ACHN (cell line): ENCODE results near the gene PTPRS.
"Not testable (repeated sequence)": the region's sequence is repeated elsewhere in the genome, so short reads cannot be mapped to it uniquely, and the experiment has no call there.

Source experiments
- DNase-seq: peaks from one replicate; pipeline ENCODE4 v3.0.0-alpha.2; 2015
- in situ Hi-C: cut with HindIII; loops from 2 replicates; pipeline ENCODE4 v1.10.0; 2017; ENCODE audit warnings: low sequenced_read_pairs, low pct_ligation_motif_present, low pct_unique_long_range_greater_than_20kb

Gene PTPRS

DNA sequence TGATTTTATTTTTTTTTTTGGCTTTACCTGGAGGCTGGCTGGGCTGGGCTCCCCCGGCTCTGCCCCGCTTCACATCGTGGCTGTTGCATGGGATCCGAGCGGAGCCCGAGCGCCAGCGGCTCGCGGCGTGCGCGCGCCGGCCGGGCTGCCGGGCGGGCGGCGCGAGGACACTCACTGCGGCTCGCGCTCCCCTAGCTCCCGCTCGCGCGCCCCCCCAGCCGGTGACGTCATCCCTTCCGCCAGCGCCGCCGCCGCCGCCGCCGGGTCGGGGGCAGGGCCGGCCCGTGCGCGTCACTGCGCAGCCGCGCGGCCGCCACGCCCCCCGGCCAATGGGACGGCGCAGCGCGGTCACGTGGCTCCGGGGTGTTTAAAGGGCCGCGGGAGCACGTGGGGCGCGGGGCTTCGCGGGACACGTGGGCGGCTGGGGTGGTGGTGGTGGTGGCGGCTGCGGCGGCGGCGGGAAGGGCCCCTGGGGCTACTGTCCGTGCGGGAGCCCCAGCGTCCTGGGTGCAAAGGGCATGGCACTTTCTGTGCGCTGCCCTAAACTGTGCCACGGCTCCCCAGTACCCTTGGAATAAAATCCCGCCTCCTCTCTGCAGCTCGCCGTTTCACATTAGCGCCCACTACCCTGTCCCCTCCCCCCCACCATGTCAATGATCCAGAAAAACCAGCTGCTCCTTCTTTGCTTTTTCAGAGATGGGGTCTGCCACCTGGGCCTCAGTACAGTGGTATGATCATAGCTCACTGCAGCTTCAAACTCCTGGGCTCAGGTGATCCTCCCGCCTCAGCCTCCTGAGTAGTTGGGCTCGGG, at the start of gene PTPRS:
Gene PTPRS, minus strand, starts transcription at position 176 of the 811 bp plus-strand sequence. CDS start 54,672 bp downstream, outside the sequence.
- in situ Hi-C loops, result no loop called here
- DNase-seq, result peak; percentile 81

DNA sequence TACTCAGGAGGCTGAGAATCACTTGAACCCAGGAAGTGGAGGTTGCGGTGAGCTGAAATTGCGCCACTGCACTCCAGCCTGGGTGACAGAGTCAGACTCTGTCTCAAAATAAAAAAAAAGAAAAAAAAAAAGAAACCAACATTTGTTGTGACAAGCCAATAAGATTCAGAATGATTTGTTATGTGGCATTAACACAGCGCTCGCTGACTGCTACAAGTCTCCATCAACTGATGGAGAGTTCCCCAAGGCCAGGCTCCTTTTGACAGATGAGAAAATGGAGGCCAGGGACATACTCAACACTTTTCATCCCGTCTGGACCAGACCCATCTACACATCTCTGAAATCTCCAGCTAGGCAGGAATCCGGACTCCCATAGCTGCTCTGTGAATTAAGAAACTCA, 48.7 kb upstream of the PTPRS start:
- in situ Hi-C loops, result no loop called here
- no peak for DNase-seq

DNA sequence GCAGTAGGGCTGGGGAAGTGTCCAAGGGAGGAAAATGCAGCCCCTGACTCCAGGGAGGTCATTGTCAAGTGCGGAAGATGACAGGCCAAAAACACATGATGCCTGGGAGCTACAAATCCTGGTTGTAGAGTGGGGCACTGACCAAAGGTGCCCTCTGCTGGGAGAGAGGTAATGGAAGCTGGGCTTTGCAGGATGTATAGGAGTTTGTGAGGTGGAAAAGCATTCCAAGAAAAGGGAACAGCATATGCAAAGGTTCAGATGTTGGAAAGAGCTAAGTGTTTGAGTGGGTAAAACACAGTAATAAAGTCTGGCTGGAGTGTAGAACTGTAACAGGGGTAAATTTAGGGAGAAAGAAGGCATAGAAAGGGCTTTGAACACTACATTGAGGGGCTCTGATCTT, 46.9 kb upstream of the PTPRS start:
- DNase-seq, result no peak
- in situ Hi-C loops, result no loop called here

DNA sequence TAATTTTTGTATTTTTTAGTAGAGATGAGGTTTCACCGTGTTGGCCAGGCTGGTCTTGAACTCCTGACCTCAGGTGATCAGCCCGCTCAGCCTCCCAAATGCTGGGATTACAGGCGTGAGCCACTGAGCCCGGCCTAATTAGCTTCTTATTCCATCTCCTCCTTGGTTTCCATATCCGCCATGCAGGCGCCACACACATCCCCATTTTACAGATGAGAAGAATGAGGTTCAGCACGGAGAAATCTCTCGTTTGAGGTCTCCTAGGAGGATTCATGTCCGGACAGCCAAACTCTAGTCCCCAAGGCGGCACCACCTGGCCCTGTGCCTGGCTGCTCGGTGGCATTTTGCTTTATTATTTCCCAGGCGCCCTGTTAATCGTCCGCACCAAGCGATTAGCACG, 46.2 kb upstream of the PTPRS start:
- in situ Hi-C loops, result no loop called here
- no peak for DNase-seq

DNA sequence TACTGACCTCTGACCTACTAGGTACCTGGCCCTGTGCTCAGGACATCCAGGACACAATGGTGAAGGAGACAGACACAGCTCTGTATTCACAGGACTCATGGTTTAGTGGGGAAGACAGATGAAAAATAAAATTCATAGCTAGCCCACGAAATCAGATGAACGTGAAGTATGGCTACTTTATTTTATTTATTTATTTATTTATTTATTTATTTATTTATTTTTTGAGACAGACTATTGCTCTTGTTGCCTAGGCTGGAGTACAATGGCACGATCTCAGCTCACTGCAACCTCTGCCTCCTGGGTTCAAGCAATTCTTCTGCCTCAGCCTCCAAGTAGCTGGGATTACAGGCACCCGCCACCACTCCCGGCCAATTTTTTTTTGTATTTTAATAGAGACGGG, 40.6 kb upstream of the PTPRS start:
- DNase-seq, in situ Hi-C loops: not testable (repeated sequence)

DNA sequence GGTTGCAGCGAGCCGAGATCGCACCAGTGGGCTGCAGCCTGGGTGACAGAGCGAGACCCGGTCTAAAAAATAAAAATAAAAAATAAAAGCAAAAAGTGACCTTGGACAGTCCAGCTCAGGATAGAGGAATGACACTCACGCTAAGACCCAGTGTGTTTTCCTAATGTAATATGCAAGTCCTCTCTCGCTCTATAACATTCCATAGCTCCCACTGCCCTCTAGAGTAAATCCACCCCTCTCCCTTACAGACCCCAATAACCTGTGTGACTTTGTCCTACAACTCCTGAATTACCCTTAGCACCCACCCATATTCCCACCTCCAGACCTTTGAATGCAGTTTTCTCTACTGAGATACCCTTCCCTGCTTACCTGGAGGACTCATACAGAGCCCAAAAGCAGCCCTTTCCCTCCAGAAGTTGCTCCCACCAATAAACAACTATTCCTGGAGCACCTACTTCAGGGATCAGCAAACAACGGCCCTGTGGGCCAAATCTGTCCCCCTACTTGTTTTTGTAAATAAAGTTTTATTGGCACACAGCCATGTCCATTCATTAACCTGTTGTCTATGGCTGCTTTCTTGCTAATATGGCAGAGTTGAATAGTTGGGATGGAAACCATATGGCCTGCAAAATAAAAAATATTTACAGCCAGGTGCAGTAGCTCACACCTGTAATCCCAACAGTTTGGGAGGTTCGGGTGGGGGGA, 39.8 kb upstream of the PTPRS start:
- DNase-seq, result no peak
- in situ Hi-C loops, result no loop called here

DNA sequence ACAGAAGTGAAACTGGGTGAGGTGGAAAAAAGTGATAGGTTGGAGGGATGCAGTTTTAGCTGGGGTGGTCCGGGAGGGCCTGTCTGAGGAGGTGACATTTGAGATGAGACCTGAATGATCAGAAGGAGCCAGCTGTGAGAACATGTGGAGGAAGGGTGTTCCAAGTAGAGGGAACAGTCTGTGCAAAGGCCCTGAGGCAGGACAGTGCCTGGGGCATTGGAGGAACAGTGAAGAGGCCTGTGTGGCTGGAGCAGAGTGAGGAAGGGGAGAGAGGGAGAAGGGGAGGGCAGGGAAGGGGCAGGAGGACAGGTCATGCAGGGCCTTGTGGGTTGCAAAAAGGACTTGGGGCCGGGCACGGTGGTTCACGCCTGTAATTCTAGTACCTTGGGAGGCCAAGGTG, 36.3 kb upstream of the PTPRS start:
- no peak for DNase-seq
- in situ Hi-C loops, result no loop called here

DNA sequence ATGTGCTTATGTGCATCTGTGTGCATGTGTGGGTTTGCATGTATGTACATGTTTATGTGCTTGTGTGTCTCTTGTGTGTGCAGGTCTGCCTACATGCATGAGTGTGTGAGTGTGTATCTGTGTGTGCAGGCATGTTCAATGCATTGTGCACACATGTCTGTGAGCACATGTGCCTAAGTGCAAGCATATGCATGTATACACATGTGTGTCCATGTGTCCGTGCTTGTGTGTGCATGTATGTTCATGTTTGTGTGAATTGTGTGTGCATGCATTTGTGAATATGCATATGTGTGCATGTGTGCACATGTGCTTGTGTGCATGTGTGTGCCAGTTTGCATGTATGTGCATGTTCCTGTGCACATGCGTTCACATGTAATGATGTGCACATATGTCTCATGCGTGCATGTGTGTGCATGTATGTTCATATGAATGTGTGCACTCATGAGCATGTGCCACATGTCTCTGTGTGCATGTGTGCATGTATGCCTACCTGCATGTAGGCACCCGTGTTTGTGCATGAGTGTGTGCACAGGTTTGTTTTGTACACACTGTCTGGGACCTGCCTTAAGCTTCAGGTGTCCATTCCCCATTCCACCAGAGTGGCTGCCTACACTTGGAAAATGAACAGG, 32.1 kb upstream of the PTPRS start:
- in situ Hi-C loops, result no loop called here

DNA sequence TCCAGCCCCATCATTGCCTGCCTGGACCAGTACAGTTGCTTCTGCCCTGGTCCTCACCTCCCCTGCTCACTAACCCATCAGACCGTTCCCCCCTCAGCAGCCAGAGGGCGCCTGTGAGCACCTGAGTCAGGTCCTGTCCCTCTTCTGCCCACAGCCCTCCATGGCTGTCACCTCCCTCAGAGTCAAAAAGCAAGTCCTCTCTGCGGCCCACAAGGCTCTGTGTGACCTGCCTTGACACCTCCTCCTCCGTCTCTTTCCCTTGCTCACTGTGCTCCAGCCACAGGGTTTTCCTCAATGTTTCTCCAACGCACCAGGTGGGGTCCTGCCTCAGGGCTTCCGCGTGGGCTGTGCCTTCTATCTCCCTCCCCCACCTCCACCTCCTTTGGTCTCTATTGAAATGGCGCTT, 29.4 kb upstream of the PTPRS start:
- in situ Hi-C loops, result no loop called here
- DNase-seq, result peak; percentile 31

More for the DNA sequence above, 32.1 kb upstream of the PTPRS start:
- DNase-seq, result no peak

DNA sequence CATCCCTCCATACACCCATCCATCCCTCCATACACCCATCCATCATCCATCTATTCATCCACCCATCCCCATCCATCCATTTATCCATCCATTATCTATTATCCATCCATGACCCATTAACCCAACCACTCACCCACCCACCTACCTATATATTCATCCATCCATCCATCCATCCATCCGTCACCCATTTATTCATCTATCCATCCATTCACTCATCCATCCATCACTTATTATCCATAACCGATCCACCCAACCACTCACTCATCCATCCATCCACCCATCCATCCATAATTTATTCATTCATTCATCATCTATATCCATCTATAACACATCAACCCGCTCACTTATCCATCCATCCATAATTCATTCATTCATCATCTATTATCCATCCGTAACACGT, 28.7 kb upstream of the PTPRS start:
- in situ Hi-C loops, result no loop called here
- DNase-seq, result no peak

DNA sequence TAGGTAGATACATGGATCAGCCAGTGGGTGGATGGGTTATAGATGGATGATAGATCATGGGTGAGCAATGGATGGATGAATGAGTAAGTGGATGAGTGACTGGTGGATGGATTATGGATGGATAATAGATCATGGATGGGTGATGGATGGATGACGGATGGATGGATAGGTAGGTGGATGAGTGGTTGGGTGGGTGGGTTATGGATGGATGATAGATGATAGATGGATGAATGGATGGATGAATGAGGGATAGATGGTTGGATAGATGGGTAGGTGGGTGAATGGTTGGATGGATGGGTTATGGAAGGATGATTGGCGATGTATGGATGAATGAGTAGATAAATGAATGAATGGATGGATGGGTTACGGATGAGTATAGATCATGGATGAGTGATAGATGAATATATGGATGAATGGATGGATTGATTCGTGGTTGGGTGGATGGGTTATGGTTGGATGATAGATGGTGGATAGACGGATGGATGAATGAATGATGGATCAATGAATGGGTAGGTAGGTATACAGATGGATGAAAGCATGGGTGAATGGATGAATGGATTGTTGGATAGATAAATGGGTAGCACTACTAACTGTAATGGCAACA, 27.0 kb upstream of the PTPRS start:
- in situ Hi-C loops, result no loop called here
- DNase-seq, result no peak

DNA sequence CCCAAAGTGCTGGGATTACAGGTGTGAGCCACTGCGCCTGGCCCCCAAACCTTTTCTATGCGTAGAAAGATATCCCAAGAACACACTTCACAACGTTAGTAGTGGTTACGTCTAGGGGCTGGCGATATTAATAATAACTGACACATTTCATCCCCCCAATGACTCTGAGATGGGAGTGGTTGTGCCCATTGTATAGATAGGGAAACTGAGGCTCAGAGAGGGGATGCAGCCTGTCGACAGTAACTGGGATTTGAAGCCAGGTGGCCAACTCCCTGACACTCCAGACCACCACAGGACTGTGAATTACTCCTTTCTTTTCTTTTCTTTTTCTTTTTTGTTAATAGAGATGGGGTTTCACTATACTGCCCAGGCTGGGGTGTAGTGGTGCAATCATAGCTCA, 25.3 kb upstream of the PTPRS start:
- in situ Hi-C loops, result no loop called here

DNA sequence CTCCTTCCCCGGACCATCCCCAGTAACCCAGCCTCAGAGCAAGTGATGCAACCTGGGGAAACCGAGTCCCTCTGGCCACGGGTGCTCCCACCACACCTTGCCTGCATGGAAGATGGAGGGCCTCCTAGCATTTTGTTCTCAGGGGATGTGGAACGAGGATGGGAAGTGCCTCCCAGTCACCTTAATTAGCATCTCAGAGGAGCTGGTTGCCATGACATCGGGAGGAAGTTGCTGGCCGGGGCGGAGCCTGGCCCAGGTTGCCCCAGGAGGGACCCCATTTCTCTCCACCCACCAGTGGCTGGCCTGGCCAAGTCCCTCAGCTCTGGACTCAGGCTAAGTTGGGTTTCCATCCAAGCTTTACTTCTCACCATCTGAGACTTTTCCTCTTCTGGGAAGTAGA, 24.1 kb upstream of the PTPRS start:
- in situ Hi-C loops, result no loop called here
- DNase-seq, result no peak

More for the DNA sequence above, 25.3 kb upstream of the PTPRS start:
- no peak for DNase-seq

DNA sequence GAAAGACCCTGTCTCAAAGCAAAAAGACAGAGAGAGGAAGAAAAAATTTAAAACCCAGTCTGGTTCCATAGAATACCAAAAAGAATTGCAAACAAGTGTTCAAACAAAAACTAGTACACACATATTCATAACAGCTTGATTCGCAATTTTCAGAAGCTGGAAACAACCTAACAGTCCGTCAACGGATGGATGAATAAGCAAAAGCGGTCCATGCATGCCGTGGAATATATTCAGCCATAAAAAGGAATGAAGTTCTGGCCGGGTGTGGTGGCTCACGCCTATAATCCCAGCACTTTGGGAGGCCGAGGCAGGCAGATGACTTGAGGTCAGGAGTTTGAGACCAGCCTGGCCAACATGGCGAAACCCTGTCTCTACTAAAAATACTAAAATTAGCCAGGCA, 21.2 kb upstream of the PTPRS start:
- in situ Hi-C loops, DNase-seq: not testable (repeated sequence)

DNA sequence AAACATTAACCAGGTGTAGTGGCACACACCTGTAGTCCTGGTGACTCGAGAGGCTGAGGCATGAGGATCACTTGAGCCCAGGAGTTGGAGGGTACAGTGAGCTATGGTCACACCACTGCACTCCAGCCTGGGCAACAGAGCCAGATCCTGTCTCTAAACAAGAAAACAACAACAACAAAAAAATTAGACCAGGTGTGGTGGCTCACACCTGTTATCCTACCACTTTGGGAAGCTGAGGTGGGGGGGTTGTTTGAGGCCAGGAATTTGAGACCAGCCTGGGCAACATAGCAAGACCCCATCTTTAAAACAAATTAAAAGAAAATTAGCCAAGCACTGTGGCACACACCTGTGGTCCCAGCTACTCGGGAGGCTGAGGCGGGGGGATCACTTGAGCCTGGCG, 20.8 kb upstream of the PTPRS start:
- in situ Hi-C loops, result no loop called here
- DNase-seq, result no peak

DNA sequence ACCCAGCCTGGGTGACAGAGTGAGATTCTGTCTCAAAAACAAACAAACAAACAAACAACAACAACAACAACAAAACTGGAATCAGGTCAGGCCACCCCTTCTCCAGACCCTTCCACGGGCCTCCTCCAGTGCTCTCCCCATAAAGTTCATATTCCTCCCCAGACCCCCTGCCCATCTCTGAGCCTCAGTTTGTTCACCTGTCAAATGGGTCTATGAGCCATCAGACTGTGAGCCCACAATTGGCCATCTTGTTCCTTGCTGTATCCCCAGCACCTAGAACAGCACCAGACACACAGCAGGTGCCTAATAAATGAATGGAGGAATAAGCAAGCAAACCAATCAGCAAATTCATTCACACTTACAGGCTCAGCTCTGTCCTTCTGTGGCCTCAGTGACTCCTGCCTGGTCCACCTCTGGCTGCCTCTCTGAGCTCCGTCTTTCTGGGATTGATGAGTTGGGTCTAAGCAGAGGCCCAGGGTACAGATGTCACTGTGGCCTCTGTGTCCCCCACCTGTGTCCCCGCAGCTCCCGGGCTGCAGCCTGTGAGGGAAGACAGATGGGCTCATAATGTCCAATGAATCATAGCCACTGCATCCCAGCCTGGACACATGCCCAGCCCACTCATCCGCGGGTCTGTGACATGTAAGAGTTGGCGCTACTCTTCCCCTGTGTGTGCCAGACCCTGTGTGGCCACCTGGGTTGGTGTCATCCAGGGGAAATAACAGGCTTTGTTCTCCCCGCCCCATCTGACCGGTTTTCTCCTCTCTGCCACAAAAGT, 19.6 kb upstream of the PTPRS start:
- peak; percentile 16 for DNase-seq
- in situ Hi-C loops, result no loop called here

DNA sequence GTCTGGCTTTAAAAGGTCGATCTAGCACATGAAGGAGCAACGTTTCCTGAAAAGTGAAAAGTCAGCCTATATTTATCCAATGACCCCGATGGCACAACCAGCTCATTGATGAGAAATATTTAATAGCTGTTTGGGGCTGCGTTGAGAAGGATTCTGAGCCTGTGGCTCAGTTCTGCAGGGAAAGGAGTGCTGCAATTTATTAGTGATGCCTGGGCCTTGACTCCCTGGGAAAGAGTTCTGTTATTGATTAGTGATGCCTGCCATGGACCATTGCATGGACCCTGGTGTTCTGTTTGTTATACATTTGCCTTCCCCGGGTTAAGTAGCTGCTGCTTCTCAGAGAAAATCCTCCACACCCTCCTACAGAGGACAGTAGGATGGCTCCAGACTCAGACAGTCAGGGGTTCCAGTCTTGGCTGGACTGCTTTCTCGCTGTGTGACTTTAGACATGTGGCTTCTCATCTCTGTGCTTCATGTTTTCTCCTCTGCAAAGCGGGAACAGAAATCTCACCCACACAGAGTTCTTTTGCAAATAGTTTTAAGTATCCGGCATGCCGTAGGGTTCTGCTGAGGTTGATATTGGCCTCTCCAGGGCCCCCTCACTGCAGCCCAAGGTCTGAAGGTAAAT, 17.7 kb upstream of the PTPRS start:
- in situ Hi-C loops, result no loop called here
- DNase-seq, result no peak

DNA sequence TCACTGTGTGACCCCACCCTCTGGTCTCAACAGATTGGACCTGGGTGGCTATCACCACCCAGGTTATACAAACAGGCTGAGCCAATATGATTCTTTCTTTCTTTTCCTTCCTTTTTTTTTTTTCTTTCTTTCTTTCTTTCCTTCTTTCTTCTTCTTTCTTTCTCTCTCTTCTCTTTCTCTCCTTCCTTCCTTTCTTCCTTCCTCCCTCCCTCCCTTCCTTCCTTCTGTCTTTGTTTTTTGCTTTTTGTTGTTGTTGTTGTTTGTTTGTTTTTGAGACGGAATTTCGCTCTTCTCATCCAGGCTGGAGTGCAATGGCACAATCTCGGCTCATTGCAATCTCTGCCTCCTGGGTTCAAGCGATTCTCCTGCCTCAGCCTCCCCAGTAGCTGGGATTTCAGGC, 17.0 kb upstream of the PTPRS start:
- DNase-seq, result no peak
- in situ Hi-C loops, result no loop called here
